GM12878 (cell line): ENCODE measurements around the gene ARHGAP15. TPM values are rescaled to one million over a fixed set of nuclear protein-coding genes. Genes with fewer than 3 reads are reported as not detected.

ENCODE experiments used
- ATF7 ChIP-seq: fragments of 450-650 bp; IDR thresholded peaks from 2 replicates; pipeline ENCODE4 v1.6.1; 2016; ENCODE audit warnings: low read depth, mild to moderate bottlenecking
- CBFB ChIP-seq: IDR thresholded peaks from 2 replicates; pipeline ENCODE4 v1.6.1; 2016; ENCODE audit warnings: antibody characterized with exemption, low read depth
- CHD4 ChIP-seq: fragments of 200-600 bp; sonication (generic); IDR thresholded peaks from 2 replicates; pipeline ENCODE4 v1.6.1; 2016; ENCODE audit warnings: mild to moderate bottlenecking
- KLF5 ChIP-seq: fragments of 450-650 bp; IDR thresholded peaks from 2 replicates; pipeline ENCODE4 v1.6.1; 2014; ENCODE audit warnings: mild to moderate bottlenecking; ENCODE audit not compliant: partially characterized antibody
- MXI1 ChIP-seq: fragments of 150-350 bp; IDR thresholded peaks from 2 replicates; pipeline ENCODE4 v1.6.1; 2011; ENCODE audit warnings: low read depth, mild to moderate bottlenecking, inconsistent platforms, low read length, improper control_type of control experiment
- PML ChIP-seq: IDR thresholded peaks from 2 replicates; pipeline ENCODE4 v1.6.1; 2012; ENCODE audit warnings: low read length, inconsistent platforms
- SREBF1 ChIP-seq: IDR thresholded peaks from 2 replicates; pipeline ENCODE4 v1.6.1; 2012; ENCODE audit warnings: mild to moderate bottlenecking, low read length
- TARDBP ChIP-seq: IDR thresholded peaks from 2 replicates; pipeline ENCODE4 v1.6.1; 2016; ENCODE audit warnings: borderline replicate concordance
- ZNF622 ChIP-seq: fragments of 450-650 bp; IDR thresholded peaks from 2 replicates; pipeline ENCODE4 v1.6.1; 2017; ENCODE audit warnings: mild to moderate bottlenecking, inconsistent platforms
- ZSCAN29 ChIP-seq: fragments of 450-650 bp; IDR thresholded peaks from 2 replicates; pipeline ENCODE4 v1.6.1; 2017; ENCODE audit warnings: mild to moderate bottlenecking, moderate library complexity
- polyA plus RNA-seq, 11 experiments: library from polyadenylated mRNA; depleted of rRNA in 4 of 11; unstranded in 6 of 11; stranded (reverse) in 5 of 11; fragments of >200 nt; fragmentation: Nextera tagmentation in 4 of 11; fragmentation: Illumina TruSeq in 1 of 11; extraction: Ambion mirVana in 4 of 11; extraction: Trizol in 1 of 11; gene quantifications; 1 replicate in 1 of 11; 2 replicates in 10 of 11; pipeline versions ENCODE4 v1.2.1 to v1.2.3, GENCODE V29; 2011 to 2016; ENCODE audit warnings: inconsistent platforms in 2 of 11, missing spikeins in 2 of 11, low read depth in 1 of 11
- total RNA-seq, 4 experiments: library from RNA; depleted of rRNA in 3 of 4; stranded (reverse); fragments of >200 nt in 3 of 4; fragmentation: Illumina TruSeq in 1 of 4; extraction: Trizol in 1 of 4; gene quantifications; 2 replicates each; pipeline versions ENCODE4 v1.2.1 to v1.2.3, GENCODE V29; 2013 to 2021
- TF ChIP-seq, protein P1 (sequence below): fragments of 450-650 bp; IDR thresholded peaks from 2 replicates; pipeline ENCODE4 v1.6.1; 2018; ENCODE audit warnings: mild to moderate bottlenecking, low read depth, moderate library complexity; ENCODE audit not compliant: partially characterized antibody
- TF ChIP-seq, protein P2 (sequence below): fragments of 150-350 bp; IDR thresholded peaks from 2 replicates; pipeline ENCODE4 v1.6.1; 2016; ENCODE audit warnings: low read depth, low read length

Gene ARHGAP15
- total and polyA plus RNA-seq, 10 of the 15 experiments (the other 5 are each of a cell fraction or from before 2014, with no cell fraction given) = 38.0 to 92.6 (median 66.7) TPM

DNA sequence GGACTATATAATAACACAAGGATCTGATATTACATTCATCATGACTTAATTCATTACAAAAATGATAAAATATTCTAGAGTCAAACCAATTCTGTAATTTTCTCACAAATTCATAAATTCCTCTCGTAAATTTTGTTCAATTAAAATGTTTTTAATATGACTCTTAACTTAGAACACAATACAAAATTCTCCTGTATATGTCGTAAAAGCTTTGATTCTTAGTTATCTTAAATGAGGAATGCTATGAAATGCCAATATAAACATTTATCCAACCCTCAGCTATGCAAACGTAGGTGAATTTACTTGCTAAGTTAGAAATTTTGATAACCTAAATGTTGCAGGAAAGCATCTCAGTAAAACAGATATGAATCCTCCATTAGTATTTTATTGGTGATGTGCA lies 28.9 kb downstream of the ARHGAP15 start (continued):
- TF ChIP-seq CHD4 (no peak), SREBF1 (no peak), ZSCAN29 (no peak), TARDBP (no peak), MXI1 (no peak), PML (no peak), CBFB (no peak), ATF7 (no peak), KLF5 (no peak), ZNF622 (no peak)
- TF ChIP-seq, protein P1, sequence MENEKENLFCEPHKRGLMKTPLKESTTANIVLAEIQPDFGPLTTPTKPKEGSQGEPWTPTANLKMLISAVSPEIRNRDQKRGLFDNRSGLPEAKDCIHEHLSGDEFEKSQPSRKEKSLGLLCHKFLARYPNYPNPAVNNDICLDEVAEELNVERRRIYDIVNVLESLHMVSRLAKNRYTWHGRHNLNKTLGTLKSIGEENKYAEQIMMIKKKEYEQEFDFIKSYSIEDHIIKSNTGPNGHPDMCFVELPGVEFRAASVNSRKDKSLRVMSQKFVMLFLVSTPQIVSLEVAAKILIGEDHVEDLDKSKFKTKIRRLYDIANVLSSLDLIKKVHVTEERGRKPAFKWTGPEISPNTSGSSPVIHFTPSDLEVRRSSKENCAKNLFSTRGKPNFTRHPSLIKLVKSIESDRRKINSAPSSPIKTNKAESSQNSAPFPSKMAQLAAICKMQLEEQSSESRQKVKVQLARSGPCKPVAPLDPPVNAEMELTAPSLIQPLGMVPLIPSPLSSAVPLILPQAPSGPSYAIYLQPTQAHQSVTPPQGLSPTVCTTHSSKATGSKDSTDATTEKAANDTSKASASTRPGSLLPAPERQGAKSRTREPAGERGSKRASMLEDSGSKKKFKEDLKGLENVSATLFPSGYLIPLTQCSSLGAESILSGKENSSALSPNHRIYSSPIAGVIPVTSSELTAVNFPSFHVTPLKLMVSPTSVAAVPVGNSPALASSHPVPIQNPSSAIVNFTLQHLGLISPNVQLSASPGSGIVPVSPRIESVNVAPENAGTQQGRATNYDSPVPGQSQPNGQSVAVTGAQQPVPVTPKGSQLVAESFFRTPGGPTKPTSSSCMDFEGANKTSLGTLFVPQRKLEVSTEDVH = no peak
- TF ChIP-seq, protein P2, sequence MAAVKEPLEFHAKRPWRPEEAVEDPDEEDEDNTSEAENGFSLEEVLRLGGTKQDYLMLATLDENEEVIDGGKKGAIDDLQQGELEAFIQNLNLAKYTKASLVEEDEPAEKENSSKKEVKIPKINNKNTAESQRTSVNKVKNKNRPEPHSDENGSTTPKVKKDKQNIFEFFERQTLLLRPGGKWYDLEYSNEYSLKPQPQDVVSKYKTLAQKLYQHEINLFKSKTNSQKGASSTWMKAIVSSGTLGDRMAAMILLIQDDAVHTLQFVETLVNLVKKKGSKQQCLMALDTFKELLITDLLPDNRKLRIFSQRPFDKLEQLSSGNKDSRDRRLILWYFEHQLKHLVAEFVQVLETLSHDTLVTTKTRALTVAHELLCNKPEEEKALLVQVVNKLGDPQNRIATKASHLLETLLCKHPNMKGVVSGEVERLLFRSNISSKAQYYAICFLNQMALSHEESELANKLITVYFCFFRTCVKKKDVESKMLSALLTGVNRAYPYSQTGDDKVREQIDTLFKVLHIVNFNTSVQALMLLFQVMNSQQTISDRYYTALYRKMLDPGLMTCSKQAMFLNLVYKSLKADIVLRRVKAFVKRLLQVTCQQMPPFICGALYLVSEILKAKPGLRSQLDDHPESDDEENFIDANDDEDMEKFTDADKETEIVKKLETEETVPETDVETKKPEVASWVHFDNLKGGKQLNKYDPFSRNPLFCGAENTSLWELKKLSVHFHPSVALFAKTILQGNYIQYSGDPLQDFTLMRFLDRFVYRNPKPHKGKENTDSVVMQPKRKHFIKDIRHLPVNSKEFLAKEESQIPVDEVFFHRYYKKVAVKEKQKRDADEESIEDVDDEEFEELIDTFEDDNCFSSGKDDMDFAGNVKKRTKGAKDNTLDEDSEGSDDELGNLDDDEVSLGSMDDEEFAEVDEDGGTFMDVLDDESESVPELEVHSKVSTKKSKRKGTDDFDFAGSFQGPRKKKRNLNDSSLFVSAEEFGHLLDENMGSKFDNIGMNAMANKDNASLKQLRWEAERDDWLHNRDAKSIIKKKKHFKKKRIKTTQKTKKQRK = no peak
